MM.1S (cell line): Measurements from ENCODE around the gene TTYH1.
"Not testable (repeated sequence)": the region's sequence is repeated elsewhere in the genome, so short reads cannot be mapped to it uniquely, and the experiment has no call there.

Source experiments
- CTCF ChIP-seq: fragments of 300-600 bp; sonication (generic); IDR thresholded peaks from 2 replicates; pipeline ENCODE4 v1.5.1; 2016; ENCODE audit warnings: antibody characterized with exemption, low read length, mixed read lengths
- EZH2phosphoT487 ChIP-seq: fragments of 300-600 bp; sonication (generic); IDR thresholded peaks from 2 replicates; pipeline ENCODE4 v1.6.1; 2018; ENCODE audit warnings: antibody characterized with exemption, low read length

GRCh38 chr19:54375181-54375938, 39.9 kb upstream of the TTYH1 start:
- TF ChIP-seq CTCF, EZH2phosphoT487: not testable (repeated sequence)
